Measurements from ENCODE around the gene ASGR2. TPM values are rescaled to one million over a fixed set of nuclear protein-coding genes. Genes with fewer than 3 reads are reported as not detected.

ASGR2 gene
- polyA plus RNA-seq, 1 of the 3 experiments (the other 2 are of a cell fraction): not detected

GRCh38 chr17:7111784-7112509 is 2.7 kb downstream of the ASGR2 start:
- H3K9me2 ChIP-seq: no peaks in the 10 kb centered on the region
- H3K9ac ChIP-seq: no peak overlapping the region
- H3K4me3 ChIP-seq (ENCODE audit: low read depth in 2 of 2, low read length in 1 of 2): no peak overlapping the region
- H3K79me2 ChIP-seq (ENCODE audit: insufficient read depth): no peaks in the 10 kb centered on the region
- peaks cover 70% of the 10 kb centered on the region for H3K27me3 ChIP-seq (ENCODE audit: insufficient read depth)
- H4K20me1 ChIP-seq (ENCODE audit: insufficient read depth): no peaks in the 10 kb centered on the region
- CTCF ChIA-PET: interaction anchor here (1.1 to 1.5 kb wide), 4 partner anchors 14 to 66 kb away, joined by 3 to 7 read pairs (median 3); no protein-coding TSS in a partner anchor
- no peak for TF ChIP-seq USF1 (IDR thresholded peaks at IDR 0.05; ENCODE audit: borderline replicate concordance, low read depth)
- TF ChIP-seq MEF2A (IDR thresholded peaks at IDR 0.05; ENCODE audit: borderline replicate concordance, low read depth): no peak
- TF ChIP-seq FOXJ3 (CRISPR knock-in tag; IDR thresholded peaks at IDR 0.05): no peak
- TF ChIP-seq NRF1 (IDR thresholded peaks at IDR 0.05; ENCODE audit: low read depth, low read length): no peak
- no peak for TF ChIP-seq CHD2 (IDR thresholded peaks at IDR 0.05; ENCODE audit: low read length, partially characterized antibody)
- no peak for TF ChIP-seq SIN3A (IDR thresholded peaks at IDR 0.05; ENCODE audit: borderline replicate concordance, low read depth, low read length)
- TF ChIP-seq USF2 (IDR thresholded peaks at IDR 0.05; ENCODE audit: borderline replicate concordance, low read depth, low read length): no peak
- no peak for TF ChIP-seq ELF1 (IDR thresholded peaks at IDR 0.05)
- no peak for TF ChIP-seq SMC3 (IDR thresholded peaks at IDR 0.05; ENCODE audit: low read depth, low read length)
- WGBS (ENCODE audit: low lambda C conversion rate): 12% methylated on average over 12 of the region's 12 CpGs
- H2AFZ ChIP-seq (ENCODE audit: low read depth): no peak overlapping the region
- H3K27ac ChIP-seq (ENCODE audit: low read depth in 2 of 2, low read length in 1 of 2): no peak overlapping the region
- H3K9me3 ChIP-seq: no peaks in the 10 kb centered on the region
- H3K4me1 ChIP-seq (ENCODE audit: control insufficient read depth in 1 of 2, insufficient read depth in 2 of 2, low read depth in 1 of 2, low read length in 1 of 2): no peaks in the 10 kb centered on the region
- POLR2A ChIA-PET: no interaction called here
- no peaks in the 10 kb centered on the region for H3F3A ChIP-seq (replicated peaks; ENCODE audit: insufficient read depth)
- no peaks in the 10 kb centered on the region for H3K36me3 ChIP-seq (replicated peaks in 1 of 2; ENCODE audit: control insufficient read depth in 1 of 2, insufficient read depth in 2 of 2, low read length in 1 of 2)
- H3K4me2 ChIP-seq: no peak overlapping the region
- no peak for DNase-seq

- no peaks in the 10 kb centered on the region for H3K79me2 ChIP-seq (ENCODE audit: insufficient read depth)
- 10% methylated on average over 11 of the region's 11 CpGs for WGBS (ENCODE audit: low lambda C conversion rate)
- no peaks in the 10 kb centered on the region for H3K9me3 ChIP-seq
- POLR2A ChIA-PET: interaction anchor here (0.8 kb wide), 1 partner anchor 9 kb away, joined by 3 read pairs; no protein-coding TSS in a partner anchor
- H3K27me3 ChIP-seq (ENCODE audit: insufficient read depth): peaks cover 70% of the 10 kb centered on the region
- H3K36me3 ChIP-seq (replicated peaks in 1 of 2; ENCODE audit: control insufficient read depth in 1 of 2, insufficient read depth in 2 of 2, low read length in 1 of 2): no peaks in the 10 kb centered on the region
- H2AFZ ChIP-seq (ENCODE audit: low read depth): no peak overlapping the region
- no peaks in the 10 kb centered on the region for H3K4me1 ChIP-seq (ENCODE audit: control insufficient read depth in 1 of 2, insufficient read depth in 2 of 2, low read depth in 1 of 2, low read length in 1 of 2)
- H3K4me3 ChIP-seq (ENCODE audit: low read depth in 2 of 2, low read length in 1 of 2): no peak overlapping the region
- no peak overlapping the region for H3K4me2 ChIP-seq
- H3K9me2 ChIP-seq: no peaks in the 10 kb centered on the region
- no peak for DNase-seq
- no peaks in the 10 kb centered on the region for H4K20me1 ChIP-seq (ENCODE audit: insufficient read depth)
- CTCF ChIA-PET: interaction anchor here (1.1 to 1.3 kb wide), 2 partner anchors 8 to 65 kb away, joined by 3 to 4 read pairs; no protein-coding TSS in a partner anchor
- H3K27ac ChIP-seq (ENCODE audit: low read depth in 2 of 2, low read length in 1 of 2): no peak overlapping the region
- no peaks in the 10 kb centered on the region for H3F3A ChIP-seq (replicated peaks; ENCODE audit: insufficient read depth)
- no peak overlapping the region for H3K9ac ChIP-seq
- no peak for TF ChIP-seq REST (IDR thresholded peaks at IDR 0.05; ENCODE audit: low read depth, low read length)
- no peak for TF ChIP-seq ZBTB33 (IDR thresholded peaks at IDR 0.05; ENCODE audit: borderline replicate concordance, low read depth)
- TF ChIP-seq RXRA (IDR thresholded peaks at IDR 0.05; ENCODE audit: borderline replicate concordance, low read depth): no peak
- TF ChIP-seq USF1 (IDR thresholded peaks at IDR 0.05; ENCODE audit: borderline replicate concordance, low read depth): no peak
- no peak for TF ChIP-seq MEF2A (IDR thresholded peaks at IDR 0.05; ENCODE audit: borderline replicate concordance, low read depth)
- no peak for TF ChIP-seq IRF3 (IDR thresholded peaks at IDR 0.05; ENCODE audit: low read depth, low read length)
- TF ChIP-seq JUND (IDR thresholded peaks at IDR 0.05): no peak
- no peak for TF ChIP-seq FOSL2 (IDR thresholded peaks at IDR 0.05; ENCODE audit: borderline replicate concordance, low read depth)
These were observed 3.9 kb downstream of the ASGR2 start for GRCh38 chr17:7110617-7111306.

Measured in SK-N-SH (cell line).